ENCODE measurements around the gene ZNF43.
"Not testable (repeated sequence)": the region's sequence is repeated elsewhere in the genome, so short reads cannot be mapped to it uniquely, and the experiment has no call there.

DNA sequence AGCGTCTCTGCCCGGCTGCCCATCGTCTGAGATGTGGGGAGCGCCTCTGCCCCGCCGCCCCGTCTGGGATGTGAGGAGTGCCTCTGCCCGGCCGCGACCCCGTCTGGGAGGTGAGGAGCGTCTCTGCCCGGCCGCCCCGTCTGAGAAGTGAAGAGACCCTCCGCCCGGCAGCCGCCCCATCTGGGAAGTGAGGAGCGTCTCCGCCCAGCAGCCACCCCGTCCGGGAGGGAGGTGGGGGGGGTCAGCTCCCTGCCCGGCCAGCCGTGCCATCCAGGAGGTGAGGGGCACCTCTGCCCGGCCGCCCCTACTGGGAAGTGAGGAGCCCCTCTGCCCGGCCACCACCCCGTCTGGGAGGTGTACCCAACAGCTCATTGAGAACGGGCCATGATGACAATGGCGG lies 60.2 kb downstream of the ZNF43 start:
- TF ChIP-seq, protein P1, sequence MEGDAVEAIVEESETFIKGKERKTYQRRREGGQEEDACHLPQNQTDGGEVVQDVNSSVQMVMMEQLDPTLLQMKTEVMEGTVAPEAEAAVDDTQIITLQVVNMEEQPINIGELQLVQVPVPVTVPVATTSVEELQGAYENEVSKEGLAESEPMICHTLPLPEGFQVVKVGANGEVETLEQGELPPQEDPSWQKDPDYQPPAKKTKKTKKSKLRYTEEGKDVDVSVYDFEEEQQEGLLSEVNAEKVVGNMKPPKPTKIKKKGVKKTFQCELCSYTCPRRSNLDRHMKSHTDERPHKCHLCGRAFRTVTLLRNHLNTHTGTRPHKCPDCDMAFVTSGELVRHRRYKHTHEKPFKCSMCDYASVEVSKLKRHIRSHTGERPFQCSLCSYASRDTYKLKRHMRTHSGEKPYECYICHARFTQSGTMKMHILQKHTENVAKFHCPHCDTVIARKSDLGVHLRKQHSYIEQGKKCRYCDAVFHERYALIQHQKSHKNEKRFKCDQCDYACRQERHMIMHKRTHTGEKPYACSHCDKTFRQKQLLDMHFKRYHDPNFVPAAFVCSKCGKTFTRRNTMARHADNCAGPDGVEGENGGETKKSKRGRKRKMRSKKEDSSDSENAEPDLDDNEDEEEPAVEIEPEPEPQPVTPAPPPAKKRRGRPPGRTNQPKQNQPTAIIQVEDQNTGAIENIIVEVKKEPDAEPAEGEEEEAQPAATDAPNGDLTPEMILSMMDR (IDR thresholded peaks at IDR 0.05), result not testable (repeated sequence)
- not testable (repeated sequence) for TF ChIP-seq EZH2 (IDR thresholded peaks at IDR 0.05; ENCODE audit: borderline replicate concordance, insufficient read depth, low read depth, low read length, poor library complexity, severe bottlenecking)
